Liver (tissue), 9 donors: Measurements from ENCODE around the gene MS4A2. TPM values are rescaled to one million over a fixed set of nuclear protein-coding genes. Genes with fewer than 3 reads are reported as not detected.

Experiments used
- DNase-seq: peaks from one replicate; pipeline ENCODE4 v3.0.0-alpha.2; 2017; ENCODE audit warnings: low spot score
- H3K27ac ChIP-seq, 2 donors: one replicate each; pipeline ENCODE4 v1.7.0; 2013; ENCODE audit warnings: inconsistent platforms in 2 of 2, low read length in 2 of 2, control low read depth in 1 of 2, low read depth in 1 of 2, mild to moderate bottlenecking in 1 of 2
- H3K27me3 ChIP-seq, 4 donors: one replicate each; pipeline versions ENCODE4 v1.6.1 to v1.7.0; 2013; ENCODE audit warnings: low read length in 3 of 4, inconsistent platforms in 1 of 4, mild to moderate bottlenecking in 1 of 4, moderate library complexity in 1 of 4; ENCODE audit not compliant: control insufficient read depth in 4 of 4, insufficient read depth in 4 of 4
- H3K36me3 ChIP-seq, 4 donors: one replicate each; pipeline versions ENCODE4 v1.6.1 to v1.7.0; 2013; ENCODE audit warnings: low read length in 3 of 4, mild to moderate bottlenecking in 3 of 4, low read depth in 1 of 4, moderate library complexity in 1 of 4; ENCODE audit not compliant: control insufficient read depth in 4 of 4, insufficient read depth in 3 of 4
- H3K4me1 ChIP-seq, 4 donors: one replicate each; pipeline versions ENCODE4 v1.6.1 to v1.7.0; 2013; ENCODE audit warnings: low read length in 3 of 4, mild to moderate bottlenecking in 3 of 4, moderate library complexity in 1 of 4; ENCODE audit not compliant: control insufficient read depth in 4 of 4, insufficient read depth in 4 of 4
- H3K4me3 ChIP-seq, 3 donors: one replicate each; pipeline versions ENCODE4 v1.6.1 to v1.7.0; 2013; ENCODE audit warnings: low read length in 3 of 3, control low read depth in 1 of 3, low read depth in 1 of 3, mild to moderate bottlenecking in 1 of 3
- H3K9ac ChIP-seq, 2 donors: one replicate each; pipeline ENCODE4 v1.7.0; 2013; ENCODE audit warnings: low read length in 2 of 2, mild to moderate bottlenecking in 2 of 2, moderate library complexity in 2 of 2, control low read depth in 1 of 2, low read depth in 1 of 2
- H3K9me3 ChIP-seq, 4 donors: one replicate each; pipeline versions ENCODE4 v1.6.1 to v1.7.0; 2013; ENCODE audit warnings: low read length in 3 of 4; ENCODE audit not compliant: control insufficient read depth in 4 of 4
- ATF3 ChIP-seq: IDR thresholded peaks from 2 replicates; pipeline ENCODE4 v1.6.1; 2016; ENCODE audit warnings: antibody characterized with exemption
- FOXA1 ChIP-seq: IDR thresholded peaks from 2 replicates; pipeline ENCODE4 v1.6.1; 2016; ENCODE audit warnings: antibody characterized with exemption
- FOXA2 ChIP-seq: IDR thresholded peaks from 2 replicates; pipeline ENCODE4 v1.6.1; 2016; ENCODE audit warnings: antibody characterized with exemption
- GABPA ChIP-seq, 2 donors: IDR thresholded peaks in 1 of 2; conservative IDR thresholded peaks in 1 of 2; 2 replicates each; pipeline ENCODE4 v1.6.1; 2016; ENCODE audit warnings: antibody characterized with exemption in 2 of 2, mild to moderate bottlenecking in 1 of 2, moderate library complexity in 1 of 2
- MAX ChIP-seq: IDR thresholded peaks from 2 replicates; pipeline ENCODE4 v1.6.1; 2016; ENCODE audit warnings: antibody characterized with exemption
- NR2F2 ChIP-seq: IDR thresholded peaks from 2 replicates; pipeline ENCODE4 v1.6.1; 2016; ENCODE audit warnings: antibody characterized with exemption
- REST ChIP-seq: IDR thresholded peaks from 2 replicates; pipeline ENCODE4 v1.6.1; 2016; ENCODE audit warnings: antibody characterized with exemption, mild to moderate bottlenecking
- RXRA ChIP-seq, 2 donors: IDR thresholded peaks; 2 replicates each; pipeline ENCODE4 v1.6.1; 2017 to 2018; ENCODE audit warnings: antibody characterized with exemption in 2 of 2, mild to moderate bottlenecking in 1 of 2
- TAF1 ChIP-seq: conservative IDR thresholded peaks from 2 replicates; pipeline ENCODE4 v1.6.1; 2016; ENCODE audit warnings: antibody characterized with exemption, mild to moderate bottlenecking
- YY1 ChIP-seq: IDR thresholded peaks from 2 replicates; pipeline ENCODE4 v1.6.1; 2016; ENCODE audit warnings: antibody characterized with exemption, mild to moderate bottlenecking
- ZBTB33 ChIP-seq: IDR thresholded peaks from 2 replicates; pipeline ENCODE4 v1.6.1; 2016; ENCODE audit warnings: antibody characterized with exemption
- WGBS: extraction: QIAGEN DNeasy Blood & Tissue Kit; methylation state at CpG from one replicate; pipeline ENCODE4 v1.1.7; 2013; 5-methylcytosine and 5-hydroxymethylcytosine counted together
- polyA plus RNA-seq, 2 donors: library from polyadenylated mRNA; stranded (reverse) in 1 of 2; unstranded in 1 of 2; fragments of 200-250 nt in 1 of 2; fragments of >200 nt in 1 of 2; fragmentation: Nextera tagmentation in 1 of 2; extraction: Ambion mirVana in 1 of 2; gene quantifications; one replicate each; pipeline versions ENCODE4 v1.2.1 to v1.2.3, GENCODE V29; 2013 to 2015
- total RNA-seq, 2 donors: library from RNA; depleted of rRNA; stranded (reverse); fragments of >200 nt; gene quantifications; one replicate each; pipeline ENCODE4 v1.2.3, GENCODE V29; 2014
- donor health status: healthy.
- donor health status: healthy.
- donor health status: healthy.
- donor health status: healthy.
- donor health status: healthy.

The MS4A2 gene
- total and polyA plus RNA-seq, 4 donors = 0.08 to 0.37 (median 0.32) TPM; not detected in 1

GRCh38 chr11:60084631-60085273 lies 3.7 kb upstream of the MS4A2 start (continued):
- TF ChIP-seq ATF3 = no peak

- no peak overlapping the region for H3K9ac ChIP-seq
- no peaks in the 10 kb centered on the region for H3K4me1 ChIP-seq
- H3K27me3 ChIP-seq = peaks cover 0 to 3% (median 0%) of the 10 kb centered on the region in 4 donors
- no peak overlapping the region for H3K27ac ChIP-seq
- H3K36me3 ChIP-seq = no peaks in the 10 kb centered on the region
- WGBS = 79% methylated on average over 2 of the region's 2 CpGs
- peaks cover 0 to 5% (median 0%) of the 10 kb centered on the region in 4 donors for H3K9me3 ChIP-seq
- TF ChIP-seq FOXA1 (no peak), MAX (no peak), NR2F2 (no peak), RXRA (IDR thresholded peaks at IDR 0.05) (no peak), ATF3 (no peak), GABPA (IDR thresholded peaks at IDR 0.05 in 1 of 2, conservative IDR thresholded peaks at IDR 0.05 in 1 of 2) (no peak), ZBTB33 (no peak), FOXA2 (no peak)
- H3K4me3 ChIP-seq = no peak overlapping the region
- DNase-seq = no peak
Observed at GRCh38 chr11:60085909-60086308, 2.6 kb upstream of the MS4A2 start.

GRCh38 chr11:60087239-60087638 lies 1.2 kb upstream of the MS4A2 start:
- 83% methylated on average over 1 of the region's 1 CpG for WGBS
- TF ChIP-seq TAF1 (no peak), YY1 (no peak), FOXA2 (no peak), GABPA (IDR thresholded peaks at IDR 0.05 in 1 of 2, conservative IDR thresholded peaks at IDR 0.05 in 1 of 2) (no peak), REST (no peak), NR2F2 (no peak), ZBTB33 (no peak)
- H3K27ac ChIP-seq = no peak overlapping the region
- no peaks in the 10 kb centered on the region for H3K36me3 ChIP-seq
- H3K27me3 ChIP-seq = peaks cover 0 to 3% (median 0%) of the 10 kb centered on the region in 4 donors
- no peak overlapping the region for H3K4me3 ChIP-seq
- H3K4me1 ChIP-seq = no peaks in the 10 kb centered on the region
- no peak for DNase-seq
- peaks cover 0 to 5% (median 0%) of the 10 kb centered on the region in 4 donors for H3K9me3 ChIP-seq
- H3K9ac ChIP-seq = no peak overlapping the region
